HepG2 (cell line): Measurements from ENCODE around the gene PTCD2. TPM values are rescaled to one million over a fixed set of nuclear protein-coding genes. Genes with fewer than 3 reads are reported as not detected.
"Not testable (repeated sequence)": the region's sequence is repeated elsewhere in the genome, so short reads cannot be mapped to it uniquely, and the experiment has no call there.

Experiments used
- ATAC-seq: fragments of 200-7000 bp; cut with Tn5 transposase; 3 replicates; pipeline ENCODE4 v1.9.1; 2020; ENCODE audit warnings: mild to moderate bottlenecking, moderate library complexity
- BruUV-seq: library from RNA; stranded (reverse); fragments of 400-500 nt; replicated peaks from 2 replicates; lab custom pipeline; 2021; lab: Mats Ljungman, UMichigan
- CTCF ChIA-PET: fragments of 300-600 bp; formaldehyde crosslinking; extraction: SDS; loops from one replicate; lab custom pipeline; 2021; ENCODE audit warnings: low total read pairs, inconsistent platforms, low intra/inter-chr PET ratio; lab: Yijun Ruan, JAX
- POLR2A ChIA-PET: fragments of 350-600 bp; sonication (Branson Sonifier 250); formaldehyde crosslinking; loops from one replicate; lab custom pipeline; 2020; ENCODE audit warnings: antibody characterized with exemption, inconsistent platforms; lab: Yijun Ruan, JAX
- DNase-seq: peaks from one replicate; pipeline ENCODE4 v3.0.0-alpha.2; 2015; ENCODE audit warnings: low spot score
- FAIRE-seq: peaks from 3 replicates; lab custom pipeline; 2011; peaks lifted over from hg19 to GRCh38; lab: Jason Lieb, UNC
- H2AFZ ChIP-seq: one replicate; pipeline ENCODE4 v1.6.1; 2011; ENCODE audit warnings: low read length, inconsistent platforms
- H3K27ac ChIP-seq: fragments of 300-600 bp; 3 replicates; pipeline ENCODE4 v1.8.0; 2011; ENCODE audit warnings: mixed run types, mild to moderate bottlenecking, mixed read lengths, low read length, inconsistent platforms; ENCODE audit not compliant: insufficient read depth; ENCODE audit errors: extremely low read length
- H3K27me3 ChIP-seq, 2 experiments: fragments of 200-600 bp in 1 of 2; 2 replicates in 1 of 2; 3 replicates in 1 of 2; pipeline versions ENCODE4 v1.6.0 to v1.8.0; 2011; ENCODE audit warnings: low read length in 2 of 2, mild to moderate bottlenecking in 2 of 2, moderate library complexity in 2 of 2, inconsistent platforms in 1 of 2; ENCODE audit not compliant: insufficient read depth in 2 of 2, control insufficient read depth in 1 of 2
- H3K36me3 ChIP-seq, 2 experiments: fragments of 200-600 bp in 1 of 2; replicated peaks in 1 of 2; 2 replicates in 1 of 2; 3 replicates in 1 of 2; pipeline versions ENCODE4 v1.5.1 to v1.8.0; 2011; ENCODE audit warnings: low read length in 2 of 2, inconsistent platforms in 1 of 2; ENCODE audit not compliant: insufficient read depth in 2 of 2, control insufficient read depth in 1 of 2
- H3K4me1 ChIP-seq: 2 replicates; pipeline ENCODE4 v1.5.1; 2012; ENCODE audit warnings: low read length, inconsistent platforms; ENCODE audit not compliant: insufficient read depth
- H3K4me2 ChIP-seq: 2 replicates; pipeline ENCODE4 v1.6.0; 2011; ENCODE audit warnings: low read depth, low read length, inconsistent platforms
- H3K4me3 ChIP-seq, 3 experiments: fragments of 200-600 bp in 1 of 3; sonication (generic), shearing (Covaris generic) in 1 of 3; replicated peaks in 1 of 3; 2 replicates each; pipeline ENCODE4 v1.5.1; 2011 to 2016; ENCODE audit warnings: low read length in 3 of 3, inconsistent platforms in 2 of 3, low read depth in 2 of 3, mild to moderate bottlenecking in 2 of 3, control low read depth in 1 of 3, mixed read lengths in 1 of 3; ENCODE audit not compliant: insufficient read depth in 1 of 3
- H3K79me2 ChIP-seq: one replicate; pipeline ENCODE4 v1.6.1; 2011; ENCODE audit warnings: low read length, inconsistent platforms; ENCODE audit not compliant: insufficient read depth
- H3K9ac ChIP-seq: 2 replicates; pipeline ENCODE4 v1.6.0; 2011; ENCODE audit warnings: mild to moderate bottlenecking, low read depth, low read length, inconsistent platforms; ENCODE audit not compliant: insufficient read depth
- H3K9me3 ChIP-seq: 2 replicates; pipeline ENCODE4 v1.5.1; 2012; ENCODE audit warnings: mild to moderate bottlenecking, low read length
- H4K20me1 ChIP-seq: 2 replicates; pipeline ENCODE4 v1.6.0; 2011; ENCODE audit warnings: inconsistent platforms, mild to moderate bottlenecking, low read length, moderate library complexity; ENCODE audit not compliant: insufficient read depth
- ADNP ChIP-seq: sonication (generic); formaldehyde crosslinking; IDR thresholded peaks from 2 replicates; pipeline ENCODE4 v1.4.0; 2020; ENCODE audit warnings: missing genetic modification reagents
- AHR ChIP-seq: IDR thresholded peaks from 2 replicates; pipeline ENCODE4 v1.6.1; 2018; ENCODE audit warnings: missing genetic modification reagents, missing compliant biosample characterization
- ARNTL ChIP-seq: sonication (generic); formaldehyde crosslinking; IDR thresholded peaks from 2 replicates; pipeline ENCODE4 v1.4.0; 2020; ENCODE audit warnings: mild to moderate bottlenecking, missing genetic modification reagents
- CHD4 ChIP-seq: fragments of 200-600 bp; sonication (generic); IDR thresholded peaks from 2 replicates; pipeline ENCODE4 v1.7.0; 2017; ENCODE audit warnings: mild to moderate bottlenecking, low read length, borderline replicate concordance
- KDM2A ChIP-seq: sonication (generic); formaldehyde crosslinking; IDR thresholded peaks from 2 replicates; pipeline ENCODE4 v1.4.0; 2020; ENCODE audit warnings: low read depth, missing genetic modification reagents, borderline replicate concordance
- MED13 ChIP-seq: sonication (generic); formaldehyde crosslinking; IDR thresholded peaks from 2 replicates; pipeline ENCODE4 v1.5.0; 2020; ENCODE audit warnings: missing genetic modification reagents
- MEIS2 ChIP-seq: sonication (generic); formaldehyde crosslinking; IDR thresholded peaks from 2 replicates; pipeline ENCODE4 v1.9.0; 2021; ENCODE audit warnings: mild to moderate bottlenecking, missing genetic modification reagents
- NAIF1 ChIP-seq: sonication (generic); formaldehyde crosslinking; IDR thresholded peaks from 2 replicates; pipeline ENCODE4 v1.5.0; 2020; ENCODE audit warnings: mild to moderate bottlenecking, missing genetic modification reagents, borderline replicate concordance
- RARG ChIP-seq: sonication (generic); formaldehyde crosslinking; IDR thresholded peaks from 2 replicates; pipeline ENCODE4 v1.4.0; 2020; ENCODE audit warnings: low read depth, mild to moderate bottlenecking, missing genetic modification reagents
- TBX2 ChIP-seq: sonication (generic); formaldehyde crosslinking; IDR thresholded peaks from 2 replicates; pipeline ENCODE4 v1.5.0; 2020; ENCODE audit warnings: missing genetic modification reagents, mild to moderate bottlenecking, borderline replicate concordance
- THAP7 ChIP-seq: sonication (generic); formaldehyde crosslinking; IDR thresholded peaks from 2 replicates; pipeline ENCODE4 v1.8.1; 2023; ENCODE audit warnings: mild to moderate bottlenecking, missing genetic modification reagents
- ZMYM2 ChIP-seq: sonication (generic); formaldehyde crosslinking; IDR thresholded peaks from 2 replicates; pipeline ENCODE4 v1.8.0; 2022; ENCODE audit warnings: mild to moderate bottlenecking, missing genetic modification reagents
- ZMYM3 ChIP-seq: sonication (generic); formaldehyde crosslinking; IDR thresholded peaks from 2 replicates; pipeline ENCODE4 v1.5.1; 2020; ENCODE audit warnings: mild to moderate bottlenecking, missing genetic modification reagents
- ZNF121 ChIP-seq: sonication (generic); formaldehyde crosslinking; IDR thresholded peaks from 2 replicates; pipeline ENCODE4 v1.5.0; 2020; ENCODE audit warnings: mild to moderate bottlenecking, missing genetic modification reagents
- ZNF136 ChIP-seq: sonication (generic); formaldehyde crosslinking; IDR thresholded peaks from 2 replicates; pipeline ENCODE4 v1.8.1; 2022; ENCODE audit warnings: low read depth, mild to moderate bottlenecking, moderate library complexity, missing genetic modification reagents
- ZNF788 ChIP-seq: sonication (generic); formaldehyde crosslinking; IDR thresholded peaks from 2 replicates; pipeline ENCODE4 v1.5.0; 2020; ENCODE audit warnings: mild to moderate bottlenecking, missing genetic modification reagents, borderline replicate concordance
- WGBS: methylation state at CpG from one replicate; pipeline ENCODE4 v1.1.6; 2017; ENCODE audit warnings: low lambda C conversion rate; 5-methylcytosine and 5-hydroxymethylcytosine counted together
- in situ Hi-C: cut with HindIII; loops from 2 replicates; pipeline ENCODE4 v1.10.0; 2017; ENCODE audit warnings: low pct_unique_long_range_greater_than_20kb; ENCODE audit not compliant: extremely low pct_ligation_motif_present
- intact Hi-C: fragments of 100-400 bp; cut with micrococcal nuclease; formaldehyde crosslinking; loops from one replicate; pipeline ENCODE4 v1.10.0; 2022; ENCODE audit not compliant: unreplicated experiment
- polyA plus RNA-seq, 8 experiments: library from polyadenylated mRNA; depleted of rRNA in 3 of 8; stranded (reverse) in 7 of 8; unstranded in 1 of 8; fragments of >200 nt; fragmentation: Illumina TruSeq in 4 of 8; extraction: Trizol in 4 of 8; gene quantifications; 2 replicates each; pipeline versions ENCODE4 v1.2.1 to v1.2.3, GENCODE V29; 2011 to 2016; ENCODE audit warnings: low read depth in 4 of 8, missing spikeins in 1 of 8, mixed read lengths in 1 of 8; ENCODE audit not compliant: insufficient read depth in 1 of 8
- total RNA-seq, 5 experiments: library from RNA; depleted of rRNA; stranded (reverse); fragments of >200 nt; fragmentation: Illumina TruSeq; extraction: Trizol; gene quantifications; 2 replicates each; pipeline ENCODE4 v1.2.3, GENCODE V29; 2016; ENCODE audit warnings: low read depth in 1 of 5

The PTCD2 gene
- total and polyA plus RNA-seq, 2 of the 13 experiments (the other 11 are each of a cell fraction or from before 2014, with no cell fraction given) = 5.3 to 6.4 TPM

GRCh38 chr5:72319435-72319975, 668 bp upstream of the PTCD2 start:
- H3K36me3 ChIP-seq, BruUV-seq, H4K20me1 ChIP-seq, CTCF ChIA-PET, FAIRE-seq, H3K9me3 ChIP-seq, intact Hi-C loops, DNase-seq, ATAC-seq, H3K27me3 ChIP-seq: not testable (repeated sequence)
- Histone ChIP-seq H3K4me3 (peak overlapping the region; percentile 65 to 91 (median 90)), H3K4me1 (peaks cover 44% of the 10 kb centered on the region), H3K79me2 (peaks cover 44% of the 10 kb centered on the region), H3K27ac (peak overlapping the region; percentile 76), H3K9ac (peak overlapping the region; percentile 74), H3K4me2 (peak overlapping the region; percentile 77), H2AFZ (peak overlapping the region; percentile 45)
- TF ChIP-seq TBX2 (0 out of 2 replicates have a peak, but pooled peaks have one; percentile 5), ZNF121 (peak; percentile 98), NAIF1 (CRISPR knock-in tag) (0 out of 2 replicates have a peak, but pooled peaks have one; percentile 66), ZNF136 (CRISPR knock-in tag) (0 out of 2 replicates have a peak, but pooled peaks have one; percentile 15), ARNTL (CRISPR knock-in tag) (peak; percentile 4; the same call in 1 of the 2 replicates), RARG (peak; percentile 44; the same call in 1 of the 2 replicates), MEIS2 (peak; percentile 12; the same call in 1 of the 2 replicates), CHD4 (peak; percentile 39; the same call in 1 of the 2 replicates), AHR (CRISPR knock-in tag) (0 out of 2 replicates have a peak, but pooled peaks have one; percentile 12), ZMYM2 (CRISPR knock-in tag) (peak; percentile 82), ZMYM3 (CRISPR knock-in tag) (peak; percentile 83; the same call in 1 of the 2 replicates), THAP7 (peak; percentile 11; the same call in 1 of the 2 replicates), KDM2A (CRISPR knock-in tag) (peak; percentile 1; the same call in 1 of the 2 replicates), ZNF788 (CRISPR knock-in tag) (peak; percentile 41; the same call in 1 of the 2 replicates), MED13 (CRISPR knock-in tag) (0 out of 2 replicates have a peak, but pooled peaks have one; percentile 13), ADNP (CRISPR knock-in tag) (0 out of 2 replicates have a peak, but pooled peaks have one; percentile 48)
- in situ Hi-C loops = loop anchor here (25.0 kb wide), 1 partner anchor 532 kb away; no protein-coding TSS in a partner anchor
- POLR2A ChIA-PET = interaction anchor here (0.7 to 4.2 kb wide), 13 partner anchors 11 to 733 kb away, joined by 3 to 60 read pairs (median 4); partner anchors contain the start of gene MCCC2
- 3% methylated on average over 12 of the region's 28 CpGs for WGBS
